Astrocyte (in vitro differentiated cells and primary cell): ENCODE data around the gene ENPP4. TPM values are rescaled to one million over a fixed set of nuclear protein-coding genes. Genes with fewer than 3 reads are reported as not detected.

ENCODE experiments used
- DNase-seq: peaks from one replicate; pipeline ENCODE4 v3.0.0-alpha.2; 2010; ENCODE audit warnings: low read depth
- FAIRE-seq: peaks from 2 replicates; lab custom pipeline; 2011; peaks lifted over from hg19 to GRCh38; lab: Jason Lieb, UNC
- H2AFZ ChIP-seq: 2 replicates; pipeline ENCODE4 v1.6.0; 2012; ENCODE audit warnings: low read depth, low read length, inconsistent platforms
- H3K27ac ChIP-seq: 2 replicates; pipeline ENCODE4 v1.5.1; 2011; ENCODE audit warnings: low read depth, low read length, inconsistent platforms
- H3K27me3 ChIP-seq: 2 replicates; pipeline ENCODE4 v1.6.0; 2011; ENCODE audit warnings: low read length, inconsistent platforms; ENCODE audit not compliant: insufficient read depth
- H3K36me3 ChIP-seq: 2 replicates; pipeline ENCODE4 v1.5.1; 2011; ENCODE audit warnings: low read length, inconsistent platforms; ENCODE audit not compliant: insufficient read depth
- H3K4me1 ChIP-seq: 2 replicates; pipeline ENCODE4 v1.5.1; 2011; ENCODE audit warnings: low read length, inconsistent platforms; ENCODE audit not compliant: insufficient read depth
- H3K4me2 ChIP-seq: 2 replicates; pipeline ENCODE4 v1.6.0; 2012; ENCODE audit warnings: low read length, inconsistent platforms
- H3K4me3 ChIP-seq: 2 replicates; pipeline ENCODE4 v1.5.1; 2011; ENCODE audit warnings: low read depth, mild to moderate bottlenecking, low read length, inconsistent platforms; ENCODE audit not compliant: insufficient read depth
- H3K79me2 ChIP-seq: 2 replicates; pipeline ENCODE4 v1.6.0; 2012; ENCODE audit warnings: mild to moderate bottlenecking, low read length, inconsistent platforms; ENCODE audit not compliant: insufficient read depth
- H3K9ac ChIP-seq: 2 replicates; pipeline ENCODE4 v1.6.0; 2012; ENCODE audit warnings: mild to moderate bottlenecking, low read length, inconsistent platforms
- H3K9me3 ChIP-seq: 2 replicates; pipeline ENCODE4 v1.5.1; 2012; ENCODE audit warnings: low read depth, mild to moderate bottlenecking, low read length, inconsistent platforms; ENCODE audit not compliant: insufficient read depth
- H4K20me1 ChIP-seq: 2 replicates; pipeline ENCODE4 v1.6.0; 2012; ENCODE audit warnings: low read length, inconsistent platforms; ENCODE audit not compliant: insufficient read depth
- H3K27ac Mint-ChIP-seq: one replicate; pipeline ENCODE4 v1.8.0; 2021; ENCODE audit warnings: mild to moderate bottlenecking, mixed read lengths; ENCODE audit not compliant: unreplicated experiment
- H3K27me3 Mint-ChIP-seq: one replicate; pipeline ENCODE4 v1.8.0; 2021; ENCODE audit warnings: low read depth, mixed read lengths; ENCODE audit not compliant: unreplicated experiment
- H3K36me3 Mint-ChIP-seq: one replicate; pipeline ENCODE4 v1.8.0; 2021; ENCODE audit warnings: low read depth, mixed read lengths; ENCODE audit not compliant: unreplicated experiment
- H3K4me1 Mint-ChIP-seq: one replicate; pipeline ENCODE4 v1.8.0; 2021; ENCODE audit warnings: low read depth, mixed read lengths; ENCODE audit not compliant: unreplicated experiment
- H3K4me3 Mint-ChIP-seq: one replicate; pipeline ENCODE4 v1.8.0; 2021; ENCODE audit warnings: mild to moderate bottlenecking, moderate library complexity, mixed read lengths; ENCODE audit not compliant: unreplicated experiment
- H3K9me3 Mint-ChIP-seq: one replicate; pipeline ENCODE4 v1.8.0; 2021; ENCODE audit warnings: mild to moderate bottlenecking, mixed read lengths; ENCODE audit not compliant: unreplicated experiment
- CTCF ChIP-seq: IDR thresholded peaks from 2 replicates; pipeline ENCODE4 v1.5.1; 2011; ENCODE audit warnings: low read depth, mild to moderate bottlenecking, inconsistent platforms, low read length, moderate library complexity; ENCODE audit not compliant: insufficient read depth
- EZH2 ChIP-seq: IDR thresholded peaks from 2 replicates; pipeline ENCODE4 v1.6.1; 2012; ENCODE audit warnings: mild to moderate bottlenecking, low read length, inconsistent platforms; ENCODE audit not compliant: insufficient read depth
- total RNA-seq: library from RNA; stranded (reverse); gene quantifications from 2 replicates; pipeline ENCODE4 v1.2.1, GENCODE V29; 2021

ENPP4 gene
- total RNA-seq, 1 donor from 2014 or later, result 5.7 TPM

- DNase-seq (peak; percentile 13), FAIRE-seq (no peak)
- Histone ChIP-seq H3K36me3 (no peaks in the 10 kb centered on the region), H3K4me1 (no peaks in the 10 kb centered on the region), H3K4me2 (no peak overlapping the region), H2AFZ (no peak overlapping the region), H3K79me2 (no peaks in the 10 kb centered on the region), H3K4me3 (no peak overlapping the region), H3K9ac (no peak overlapping the region), H3K9me3 (no peaks in the 10 kb centered on the region), H3K27ac (no peak overlapping the region), H3K27me3 (peaks cover 6% of the 10 kb centered on the region), H4K20me1 (no peaks in the 10 kb centered on the region)
- Mint-ChIP-seq H3K4me3 (no peak overlapping the region), H3K27ac (no peak overlapping the region), H3K4me1 (no peaks in the 10 kb centered on the region), H3K36me3 (no peaks in the 10 kb centered on the region), H3K9me3 (peaks cover 10% of the 10 kb centered on the region), H3K27me3 (no peaks in the 10 kb centered on the region)
- TF ChIP-seq EZH2 (no peak), CTCF (peak; percentile 78)
These were observed 39.4 kb upstream of the ENPP4 start for GRCh38 chr6:46090115-46091079.

GRCh38 chr6:46091080-46091478, 38.7 kb upstream of the ENPP4 start:
- H3K9ac ChIP-seq, result no peak overlapping the region
- no peaks in the 10 kb centered on the region for H3K9me3 ChIP-seq
- no peaks in the 10 kb centered on the region for H3K36me3 ChIP-seq
- Mint-ChIP-seq H3K27ac (no peak overlapping the region), H3K4me3 (no peak overlapping the region), H3K27me3 (no peaks in the 10 kb centered on the region), H3K9me3 (peaks cover 12% of the 10 kb centered on the region), H3K4me1 (no peaks in the 10 kb centered on the region), H3K36me3 (no peaks in the 10 kb centered on the region)
- FAIRE-seq, result no peak
- H3K27me3 ChIP-seq, result peaks cover 6% of the 10 kb centered on the region
- no peaks in the 10 kb centered on the region for H4K20me1 ChIP-seq
- H3K27ac ChIP-seq, result no peak overlapping the region
- DNase-seq, result no peak
- TF ChIP-seq EZH2, result no peak
- TF ChIP-seq CTCF, result no peak
- no peaks in the 10 kb centered on the region for H3K79me2 ChIP-seq
- H3K4me3 ChIP-seq, result no peak overlapping the region
- H3K4me1 ChIP-seq, result no peaks in the 10 kb centered on the region
- H2AFZ ChIP-seq, result no peak overlapping the region
- no peak overlapping the region for H3K4me2 ChIP-seq

- no peak overlapping the region for H3K27ac Mint-ChIP-seq
- Histone ChIP-seq H3K9me3 (no peaks in the 10 kb centered on the region), H2AFZ (no peak overlapping the region), H3K9ac (no peak overlapping the region), H4K20me1 (no peaks in the 10 kb centered on the region), H3K4me2 (no peak overlapping the region), H3K79me2 (no peaks in the 10 kb centered on the region), H3K4me3 (no peak overlapping the region), H3K4me1 (no peaks in the 10 kb centered on the region), H3K27me3 (no peaks in the 10 kb centered on the region), H3K27ac (no peak overlapping the region), H3K36me3 (no peaks in the 10 kb centered on the region)
- H3K4me3 Mint-ChIP-seq, result no peak overlapping the region
- no peaks in the 10 kb centered on the region for H3K27me3 Mint-ChIP-seq
- FAIRE-seq (no peak), DNase-seq (no peak)
- H3K4me1 Mint-ChIP-seq, result no peaks in the 10 kb centered on the region
- TF ChIP-seq EZH2 (no peak), CTCF (no peak)
- peaks cover 11% of the 10 kb centered on the region for H3K9me3 Mint-ChIP-seq
- no peaks in the 10 kb centered on the region for H3K36me3 Mint-ChIP-seq
These were observed 34.5 kb upstream of the ENPP4 start for GRCh38 chr6:46095251-46095650.
